NB4 (cell line): ENCODE measurements around the gene DAB1.
"Not testable (repeated sequence)": the region's sequence is repeated elsewhere in the genome, so short reads cannot be mapped to it uniquely, and the experiment has no call there.

ENCODE experiments used
- CTCF ChIP-seq: IDR thresholded peaks from one replicate; pipeline ENCODE4 v1.5.1; 2012; ENCODE audit warnings: low read depth, low read length
- MAX ChIP-seq: IDR thresholded peaks from 2 replicates; pipeline ENCODE4 v1.6.1; 2011; ENCODE audit warnings: low read depth, low read length
- POLR2A ChIP-seq: IDR thresholded peaks from 2 replicates; pipeline ENCODE4 v1.6.1; 2011; ENCODE audit warnings: mild to moderate bottlenecking; ENCODE audit not compliant: insufficient read length; ENCODE audit errors: extremely low read depth

- TF ChIP-seq CTCF, POLR2A, MAX: not testable (repeated sequence)
Measured at GRCh38 chr1:57087660-57088059, 336.2 kb downstream of the DAB1 start.
